Measurements from ENCODE around the gene RHOB.

- TF ChIP-seq EP300 (IDR thresholded peaks at IDR 0.05; ENCODE audit: borderline replicate concordance in 1 of 2, low read depth in 1 of 2, low read length in 1 of 2) (no peak), CTCF (IDR thresholded peaks at IDR 0.05) (no peak), TAF1 (IDR thresholded peaks at IDR 0.05; ENCODE audit: borderline replicate concordance, low read depth, low read length) (no peak), USF2 (IDR thresholded peaks at IDR 0.05; ENCODE audit: borderline replicate concordance, low read depth, low read length) (no peak), POLR2AphosphoS5 (IDR thresholded peaks at IDR 0.05; ENCODE audit: low read depth, low read length) (no peak), TCF12 (IDR thresholded peaks at IDR 0.05) (no peak), MEF2A (IDR thresholded peaks at IDR 0.05; ENCODE audit: borderline replicate concordance, low read depth) (no peak), SMC3 (IDR thresholded peaks at IDR 0.05; ENCODE audit: low read depth, low read length) (no peak), EZH2phosphoT487 (IDR thresholded peaks at IDR 0.05; ENCODE audit: borderline replicate concordance, low read depth) (no peak)
Measured at GRCh38 chr2:20448977-20449306, 2.1 kb downstream of the RHOB start.

Measured in SK-N-SH (cell line).